DOHH2 (cell line): ENCODE results near the gene DFFA.

ENCODE experiments used
- CTCF ChIP-seq: fragments of 200-600 bp; sonication (generic); IDR thresholded peaks from one replicate; pipeline ENCODE4 v1.5.1; 2014; ENCODE audit warnings: antibody characterized with exemption, mild to moderate bottlenecking, low read depth, low read length; ENCODE audit not compliant: poor library complexity, severe bottlenecking
- EZH2phosphoT487 ChIP-seq: fragments of 200-600 bp; sonication (generic); IDR thresholded peaks from 2 replicates; pipeline ENCODE4 v1.6.1; 2017; ENCODE audit warnings: borderline replicate concordance, mild to moderate bottlenecking, antibody characterized with exemption, low read length, moderate library complexity, mixed read lengths

DNA sequence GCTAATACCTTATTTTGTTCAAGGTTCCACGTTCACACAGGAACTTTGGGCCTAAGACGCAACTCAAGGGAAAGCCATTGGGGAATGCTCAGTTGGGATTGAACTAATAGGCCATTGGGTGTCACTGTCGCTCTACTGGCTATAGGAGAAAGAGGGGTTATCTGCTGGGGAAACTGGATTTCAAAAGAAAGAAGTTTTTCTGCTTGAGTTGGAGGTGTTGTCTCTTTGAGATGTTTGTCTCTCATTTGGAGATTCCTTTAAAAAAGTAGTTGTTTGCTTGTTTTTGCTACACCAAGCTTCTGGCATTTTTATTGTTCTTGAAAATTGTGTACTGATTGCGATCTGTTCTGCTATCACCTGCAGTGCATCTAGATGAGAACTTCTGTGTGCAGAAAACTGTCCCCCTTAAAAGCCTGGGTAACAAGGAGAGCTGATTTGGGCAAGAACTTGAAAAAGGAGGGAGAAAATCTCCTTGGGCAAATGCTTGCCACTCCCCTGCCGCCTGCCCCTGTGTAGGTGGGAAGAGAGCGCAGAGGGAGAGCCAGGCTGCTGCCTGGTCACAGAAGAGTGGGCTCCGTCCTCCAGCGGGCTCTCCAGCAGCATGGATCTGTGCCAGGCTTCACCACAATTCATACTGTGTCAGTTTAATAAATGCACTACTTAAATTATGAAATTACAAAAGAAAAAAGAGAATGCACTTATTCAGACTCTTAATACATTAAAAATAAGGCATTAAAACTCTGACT, 42.3 kb upstream of the DFFA start:
- TF ChIP-seq CTCF (peak; percentile 12), EZH2phosphoT487 (no peak)
